GF-D8 (cell line): ENCODE results near the gene RRP15.

ENCODE experiments used
- DNase-seq: peaks from one replicate; lab custom pipeline; 2025; lab: John Stamatoyannopoulos, UW

Gene RRP15, protein sequence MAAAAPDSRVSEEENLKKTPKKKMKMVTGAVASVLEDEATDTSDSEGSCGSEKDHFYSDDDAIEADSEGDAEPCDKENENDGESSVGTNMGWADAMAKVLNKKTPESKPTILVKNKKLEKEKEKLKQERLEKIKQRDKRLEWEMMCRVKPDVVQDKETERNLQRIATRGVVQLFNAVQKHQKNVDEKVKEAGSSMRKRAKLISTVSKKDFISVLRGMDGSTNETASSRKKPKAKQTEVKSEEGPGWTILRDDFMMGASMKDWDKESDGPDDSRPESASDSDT

DNA sequence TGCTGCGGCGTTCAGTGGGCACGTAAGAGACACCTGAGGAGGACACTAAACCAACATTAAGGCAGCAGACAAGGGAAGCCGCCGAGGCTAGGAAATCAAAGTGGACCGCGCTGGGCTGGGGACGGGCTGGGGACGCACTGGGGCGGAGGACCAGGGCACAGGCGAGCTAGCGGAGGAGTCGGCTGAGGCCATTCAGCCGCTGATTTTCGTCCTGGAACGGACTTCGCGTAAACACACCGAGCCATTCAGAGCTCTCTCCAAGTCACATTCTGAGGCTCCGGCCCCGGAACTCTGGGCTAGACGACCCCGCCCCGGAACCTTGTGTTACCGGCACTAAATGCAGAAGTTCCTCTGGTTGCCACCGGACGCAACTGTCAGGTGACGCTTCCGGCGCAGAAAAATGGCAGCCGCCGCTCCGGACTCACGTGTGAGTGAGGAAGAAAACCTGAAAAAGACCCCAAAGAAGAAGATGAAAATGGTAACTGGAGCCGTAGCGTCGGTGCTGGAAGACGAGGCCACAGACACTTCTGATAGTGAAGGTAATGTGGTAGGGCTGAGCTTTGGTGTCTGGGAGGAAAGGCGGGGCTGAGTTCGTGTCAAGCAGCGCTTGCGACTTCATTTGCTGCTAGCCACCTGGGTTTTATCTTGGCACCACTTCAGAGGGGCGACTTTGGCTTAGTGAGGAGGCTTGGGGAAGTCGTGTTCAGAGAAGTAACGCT is at the start of gene RRP15:
TSS of gene RRP15 (plus strand) at position 377 of the 719 bp plus-strand sequence. CDS start at position 401, 24 bp downstream.
- peak; percentile 66 for DNase-seq

DNA sequence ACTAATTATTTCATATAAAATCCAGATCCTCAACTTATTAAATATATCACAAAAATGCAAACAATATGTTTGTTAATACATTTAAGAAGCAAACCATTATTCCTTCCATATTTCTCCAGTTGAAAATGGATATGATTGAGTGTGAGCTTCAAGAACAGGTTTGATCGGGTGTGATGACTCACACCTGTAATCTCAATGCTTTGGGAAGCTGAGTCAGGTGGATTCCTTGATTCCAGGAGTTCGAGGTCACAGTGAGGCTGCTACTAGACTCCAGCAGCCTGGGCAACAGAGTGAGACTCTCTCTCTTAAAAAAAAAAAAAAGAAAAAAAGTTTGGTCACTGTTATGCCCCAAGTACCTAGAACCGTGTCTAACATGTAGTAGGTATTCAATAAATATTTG is 42.9 kb upstream of the RRP15 start:
- DNase-seq = no peak

DNA sequence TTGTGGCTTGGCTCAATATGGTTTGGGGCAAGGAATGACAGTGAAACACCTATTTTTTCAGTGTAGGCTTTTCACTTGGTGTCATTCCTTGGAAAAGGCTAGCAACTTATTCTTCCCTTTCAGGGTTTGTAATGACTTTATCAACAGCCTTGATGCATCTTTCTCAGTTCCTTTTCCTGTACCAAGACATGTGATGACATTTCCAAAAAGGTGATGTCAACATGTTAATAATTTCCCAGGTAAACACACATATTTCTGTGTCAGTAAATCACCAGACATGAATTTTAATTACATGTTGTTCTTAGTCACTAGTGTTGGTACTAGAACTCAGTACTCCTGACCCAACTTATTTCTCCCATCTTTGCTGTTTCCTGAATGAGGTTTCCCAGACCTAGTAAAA is 37.8 kb upstream of the RRP15 start:
- DNase-seq = no peak

DNA sequence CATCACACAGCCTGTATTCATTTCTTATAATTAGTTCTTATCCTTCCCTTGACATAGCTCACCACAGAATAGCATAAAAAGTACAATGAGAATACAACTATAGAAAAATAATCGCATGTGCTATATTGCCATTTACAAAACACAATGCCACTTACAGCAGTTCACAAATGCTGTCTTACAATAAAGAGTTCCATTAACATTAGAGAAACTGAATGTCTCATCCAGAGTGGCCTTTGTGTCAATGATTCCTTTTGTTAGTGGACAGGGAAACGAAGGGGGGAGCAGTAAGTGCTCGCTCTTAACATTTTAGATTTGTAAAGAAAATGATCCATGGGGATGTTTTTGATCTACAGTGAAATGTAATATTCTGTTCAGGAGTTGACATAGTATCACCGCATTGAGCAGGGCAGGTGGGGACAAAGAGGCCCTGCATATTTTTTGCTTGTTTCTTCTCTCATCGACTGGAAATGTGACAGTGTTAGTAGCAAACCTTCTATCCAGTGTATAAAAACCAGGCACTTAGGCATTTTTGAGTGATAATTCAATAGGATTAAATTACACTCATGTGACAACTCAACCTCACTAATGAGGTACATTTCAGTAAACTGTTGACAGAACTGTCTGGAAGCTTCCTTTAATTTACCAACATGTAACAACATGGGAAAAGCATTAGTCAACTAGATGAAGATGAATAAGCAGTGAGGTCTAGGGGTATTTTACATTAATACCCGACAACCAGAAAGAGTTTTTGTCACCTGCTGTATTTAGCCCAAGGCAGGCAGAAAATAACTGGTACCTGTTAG is 35.6 kb upstream of the RRP15 start:
- DNase-seq = no peak

DNA sequence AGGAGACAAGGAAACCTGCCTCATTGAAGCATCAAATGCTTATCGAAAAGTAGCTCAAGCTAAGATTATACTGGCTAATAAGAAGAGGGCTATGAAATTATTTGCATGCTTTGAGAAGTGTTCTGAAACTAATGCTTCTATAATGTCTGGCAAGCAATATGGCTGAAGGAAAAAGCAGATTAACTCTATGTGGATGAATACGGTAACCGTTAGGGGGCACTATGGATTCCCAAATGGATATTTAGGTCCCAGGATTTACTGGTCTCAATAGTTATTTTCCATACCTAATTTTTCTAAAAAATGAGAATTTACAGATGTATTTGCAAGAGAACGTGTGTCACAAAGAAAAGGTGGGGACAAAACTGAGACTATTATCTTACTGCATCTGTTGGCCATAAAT is 34.6 kb upstream of the RRP15 start:
- no peak for DNase-seq

DNA sequence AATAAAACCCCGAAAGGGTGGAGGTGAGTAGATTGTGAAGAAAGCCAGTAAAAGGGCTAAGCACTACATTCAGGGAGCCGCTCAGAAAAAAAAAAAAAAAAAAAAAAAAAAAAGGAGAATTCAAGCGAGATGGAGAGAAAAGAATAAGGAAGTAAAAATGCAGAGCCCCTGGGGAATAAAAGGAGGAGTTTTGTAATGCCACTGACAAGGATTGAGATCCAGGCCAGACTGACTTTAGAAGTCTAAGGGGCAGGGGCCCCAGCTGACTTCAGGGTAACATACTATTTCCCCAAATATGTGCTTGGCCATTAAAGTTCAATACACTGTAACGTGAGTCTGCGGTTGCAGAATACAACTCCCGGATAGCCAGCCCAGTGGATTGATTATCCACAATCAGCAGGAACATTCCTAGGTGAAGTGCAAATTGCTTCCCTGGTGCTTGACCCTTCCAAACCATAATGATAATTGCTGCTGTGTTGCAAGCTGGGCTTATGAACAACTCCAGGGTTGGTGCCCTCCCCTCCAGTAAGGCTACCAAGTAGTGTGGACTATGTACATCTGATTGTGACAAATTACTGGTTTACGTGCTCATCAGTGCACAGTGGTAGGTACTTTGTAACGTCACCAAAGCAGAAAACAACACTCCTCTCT is 30.7 kb upstream of the RRP15 start:
- no peak for DNase-seq

DNA sequence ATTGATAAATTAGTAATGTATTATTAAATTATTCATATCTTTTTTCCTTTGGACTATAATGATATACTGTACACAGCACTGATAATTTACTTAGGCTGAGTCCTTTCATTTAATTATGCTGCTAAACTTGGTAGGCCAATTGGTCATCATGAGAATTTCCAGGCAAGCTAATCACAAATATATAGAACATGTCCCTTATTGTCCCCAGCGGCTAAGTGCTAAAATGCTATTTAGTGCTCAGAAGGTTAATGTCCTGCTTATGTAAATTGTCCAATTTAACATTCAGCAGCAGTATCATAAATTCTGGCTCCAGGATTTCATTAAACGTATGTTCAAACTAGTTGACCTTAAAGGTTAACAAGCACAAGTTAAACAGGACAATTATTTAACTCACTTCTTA is 30.0 kb upstream of the RRP15 start:
- no peak for DNase-seq

DNA sequence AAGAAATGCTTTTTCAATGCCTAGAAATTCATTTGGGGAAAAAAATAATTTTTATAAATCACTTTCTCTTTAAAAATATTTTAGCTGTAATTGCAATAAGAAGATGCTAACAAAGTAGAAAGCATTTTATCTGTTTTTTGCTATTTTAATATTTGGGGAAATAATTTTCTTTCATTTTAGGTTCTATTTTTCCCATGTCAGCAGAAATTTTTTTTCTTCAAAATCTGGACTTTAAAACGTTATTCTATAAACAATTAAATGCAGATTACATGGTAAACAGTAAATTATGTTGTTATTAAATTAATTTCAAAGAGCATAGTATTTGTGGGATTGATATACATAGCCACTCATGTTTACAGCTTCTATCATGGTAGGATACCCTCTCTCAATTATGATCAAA is 27.7 kb upstream of the RRP15 start:
- no peak for DNase-seq

DNA sequence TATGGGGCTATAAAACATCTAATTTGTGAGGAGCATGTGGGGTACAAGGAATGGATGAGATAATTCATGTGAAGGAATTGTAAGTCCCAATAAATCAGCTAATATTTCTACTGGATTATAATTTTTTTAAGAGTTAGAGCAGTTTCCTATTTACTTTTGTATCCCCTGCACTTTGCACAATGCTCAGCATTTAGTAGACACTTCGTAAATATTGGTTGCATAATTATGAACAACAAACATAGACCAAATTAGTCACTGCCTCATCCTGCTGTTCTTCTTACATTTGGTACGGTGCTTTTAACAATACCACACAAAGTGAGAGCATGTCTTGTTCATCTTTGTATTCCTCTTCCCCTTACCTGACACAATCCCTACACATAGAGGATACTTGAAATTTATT is 27.1 kb upstream of the RRP15 start:
- DNase-seq = no peak

DNA sequence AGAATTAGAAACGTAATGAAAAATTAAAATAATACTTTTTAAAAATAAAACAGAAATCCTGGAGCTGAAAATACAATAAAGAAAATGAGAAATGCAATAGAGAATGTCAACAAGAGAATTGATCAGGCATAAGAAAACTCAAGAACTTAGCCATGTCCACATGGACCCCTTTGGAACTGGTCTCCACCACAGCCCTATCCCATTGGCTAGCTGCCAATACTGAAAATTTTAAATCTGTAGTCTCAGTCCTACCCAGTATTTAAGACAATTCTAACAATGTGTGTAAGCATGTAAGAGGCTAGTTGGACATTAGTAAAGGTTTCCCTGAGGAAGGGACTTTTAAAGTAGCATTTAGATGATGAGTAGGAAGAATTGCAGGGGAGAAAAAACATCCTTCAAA is 25.8 kb upstream of the RRP15 start:
- no peak for DNase-seq

DNA sequence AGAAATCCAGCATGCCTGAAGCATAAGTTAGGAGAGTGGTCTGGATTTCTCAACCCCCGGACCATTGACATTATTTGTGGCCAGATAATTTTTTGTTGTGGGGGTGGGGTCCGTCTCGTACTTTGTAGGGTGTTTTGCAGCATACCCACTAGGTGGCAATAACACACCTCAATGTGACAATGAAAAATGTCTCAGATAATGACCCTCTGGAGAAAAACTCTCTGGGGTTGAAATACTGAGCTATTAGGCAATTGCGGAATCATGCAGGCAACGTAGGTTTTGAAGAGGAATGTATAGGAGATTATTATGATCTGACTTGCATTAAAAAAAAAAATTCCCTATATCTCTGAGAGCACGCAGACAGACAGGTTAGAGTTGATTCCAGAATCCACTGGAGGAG is 25.3 kb upstream of the RRP15 start:
- DNase-seq = no peak

DNA sequence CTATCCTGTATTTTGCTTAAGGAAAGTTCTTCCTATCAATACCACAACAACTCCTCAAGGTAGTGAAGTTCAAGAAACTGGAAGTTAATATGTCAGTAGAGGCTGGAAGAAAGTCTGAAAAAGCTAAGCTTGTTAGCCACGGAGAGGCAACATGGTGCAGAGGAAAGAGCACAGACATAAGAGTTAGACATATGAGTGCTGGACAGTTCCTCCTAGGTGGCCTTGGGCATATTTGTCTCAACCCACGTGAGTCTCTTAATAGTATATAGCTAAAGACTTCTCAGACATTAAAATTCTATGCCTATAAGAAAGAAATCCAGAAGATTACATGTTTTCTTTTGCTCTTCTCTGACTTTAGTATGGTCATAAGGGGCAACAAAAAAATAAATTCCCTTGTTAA is 22.8 kb upstream of the RRP15 start:
- no peak for DNase-seq

DNA sequence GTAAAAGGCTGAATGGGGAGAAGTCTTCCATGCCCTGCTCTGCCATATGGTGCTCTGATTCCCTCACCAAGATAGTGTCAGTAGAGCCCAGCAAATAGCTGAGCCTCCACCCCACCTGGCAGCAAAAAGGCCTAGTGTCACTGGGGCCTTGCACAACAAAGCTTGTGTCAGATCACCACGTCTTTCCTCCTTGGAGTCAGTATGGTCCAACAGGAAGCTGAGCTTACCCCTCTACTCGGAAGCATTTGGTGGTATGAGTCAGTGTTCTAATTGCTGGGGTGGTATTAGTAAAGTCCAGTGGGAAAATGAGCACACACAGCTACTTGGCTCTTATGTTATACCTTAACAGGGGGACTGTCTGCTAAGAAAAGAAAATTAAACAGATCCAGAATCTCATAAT is 18.7 kb upstream of the RRP15 start:
- DNase-seq = no peak

DNA sequence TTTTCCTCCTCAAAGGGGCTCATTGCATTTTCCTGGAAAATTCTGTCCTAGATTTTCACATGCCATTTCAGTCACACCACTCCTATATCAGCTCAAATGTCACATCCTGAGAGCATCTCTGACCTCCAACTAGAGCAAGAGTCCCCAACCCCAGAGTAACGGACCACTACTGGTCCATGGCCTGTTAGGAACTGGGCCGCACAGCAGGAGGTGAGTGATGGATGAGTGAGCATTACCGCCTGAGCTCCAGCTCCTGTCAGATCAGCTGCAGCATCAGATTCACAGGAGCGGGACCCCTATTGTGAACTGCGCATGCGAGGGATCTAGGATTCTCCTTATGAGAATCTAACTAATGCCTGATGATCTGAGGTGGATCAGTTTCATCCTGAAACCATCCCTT is 12.7 kb upstream of the RRP15 start:
- no peak for DNase-seq

DNA sequence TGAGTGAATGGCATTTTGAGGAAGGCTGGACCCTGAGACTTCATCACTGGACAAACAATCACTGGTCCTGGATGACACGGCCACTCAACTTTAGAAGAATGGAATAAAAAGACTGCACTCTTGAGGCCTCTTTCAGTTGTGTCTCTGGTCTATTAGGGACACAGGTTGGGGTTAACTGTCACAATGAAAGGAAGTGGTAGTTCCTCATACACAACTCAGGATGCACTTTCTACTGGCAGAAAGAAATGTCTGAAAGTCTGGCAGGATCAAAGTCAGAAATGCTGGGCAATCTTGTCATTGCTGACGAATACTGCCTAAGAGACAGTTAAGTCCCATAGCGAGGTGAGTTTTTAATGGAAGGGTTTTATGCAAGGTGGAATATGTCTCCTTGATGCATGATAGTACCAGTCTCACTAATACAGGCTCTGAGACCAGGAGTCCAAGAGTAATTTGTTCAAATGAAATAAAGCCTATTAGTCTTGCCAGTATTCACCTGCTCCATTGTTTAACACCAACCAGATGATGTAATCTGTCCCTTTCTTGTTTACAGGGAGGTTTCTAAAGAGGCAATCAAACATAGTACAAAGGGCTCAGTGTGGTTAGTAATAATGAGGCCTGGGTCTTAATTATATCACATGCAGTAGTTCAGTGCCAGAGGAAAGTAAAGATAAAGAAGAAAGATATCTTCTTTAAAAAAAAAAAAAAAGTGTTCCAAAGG is 11.2 kb upstream of the RRP15 start:
- no peak for DNase-seq

DNA sequence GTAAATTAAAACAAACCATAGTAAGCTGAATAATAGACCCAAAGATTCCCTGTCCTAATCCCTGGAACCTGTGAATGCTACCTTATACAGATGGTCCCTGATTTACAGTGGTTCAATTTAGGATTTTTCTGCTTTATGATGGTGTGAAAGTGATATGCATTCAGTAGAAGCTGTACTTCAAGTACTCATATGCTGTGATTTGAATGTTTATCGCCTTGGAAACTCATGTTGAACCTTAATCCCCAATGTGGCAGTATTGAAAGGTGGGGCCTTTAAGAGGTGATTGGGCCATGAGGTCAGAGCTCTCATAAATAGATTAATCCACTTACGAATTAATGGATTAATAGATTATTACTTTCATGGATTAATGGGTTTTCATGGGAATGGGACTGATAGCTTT is 10.6 kb upstream of the RRP15 start:
- no peak for DNase-seq

DNA sequence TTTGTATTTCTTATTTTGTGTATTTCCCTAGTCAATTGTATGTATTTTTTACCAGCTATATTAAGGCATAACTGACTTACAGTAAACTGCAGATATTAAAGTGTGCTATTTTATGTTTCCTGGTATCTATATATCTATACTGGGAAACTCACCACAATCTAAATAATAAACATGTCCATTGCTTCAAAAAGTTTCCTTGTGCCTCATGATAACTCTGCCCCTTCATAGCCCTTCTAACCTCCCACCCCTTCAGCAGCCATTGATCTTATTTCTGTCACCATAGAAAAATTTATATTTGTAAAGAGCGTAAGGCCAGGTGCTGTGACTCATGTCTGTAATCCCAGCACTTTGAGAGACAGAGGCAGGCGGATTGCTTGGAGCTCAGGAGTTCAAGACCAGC is 9.3 kb upstream of the RRP15 start:
- DNase-seq = no peak

DNA sequence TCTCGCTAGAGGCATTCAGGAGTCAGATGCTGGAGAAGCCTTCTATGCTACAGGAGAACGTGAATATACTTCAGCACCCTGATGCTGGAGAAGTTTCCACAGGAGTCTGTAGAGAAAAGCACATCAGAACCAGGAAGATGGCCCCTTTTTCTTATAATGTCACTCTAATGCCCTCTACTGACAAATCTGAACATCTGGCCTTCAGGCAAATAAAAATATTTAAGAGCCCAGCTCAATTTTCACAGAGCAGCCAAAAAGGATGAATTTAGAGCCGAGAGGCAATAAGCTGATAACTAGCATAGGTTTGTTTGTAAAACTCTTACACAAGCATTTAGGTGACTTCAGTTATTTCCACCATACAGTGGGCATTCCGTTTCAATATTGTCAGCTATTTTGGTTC is 3.8 kb upstream of the RRP15 start:
- DNase-seq = no peak

DNA sequence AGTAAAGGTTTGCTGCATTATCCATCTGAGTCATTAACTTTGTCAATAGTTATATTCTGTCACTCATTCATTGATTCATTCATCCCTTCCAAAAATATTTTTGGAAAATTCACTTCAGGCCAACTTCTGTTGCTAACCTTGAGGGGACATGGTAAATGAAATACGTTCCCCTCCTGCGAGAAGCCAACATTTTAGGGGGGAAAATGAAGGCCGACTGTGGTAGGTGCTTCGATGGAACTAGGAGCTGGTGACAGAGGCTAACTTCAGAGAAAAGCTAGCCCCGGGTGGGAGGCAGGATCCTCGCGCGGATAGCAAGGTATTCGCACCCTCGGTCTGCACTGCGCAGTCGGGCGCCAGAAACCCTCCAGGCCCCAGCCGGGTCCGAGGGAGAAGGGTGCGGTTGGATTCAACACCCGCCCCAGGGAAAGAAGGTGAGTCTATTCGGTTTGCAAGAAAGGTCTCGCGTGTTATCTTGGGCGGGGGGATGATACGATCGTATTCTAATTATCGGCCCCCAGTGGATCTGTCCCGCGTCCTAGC is 646 bp upstream of the RRP15 start:
- DNase-seq = no peak

DNA sequence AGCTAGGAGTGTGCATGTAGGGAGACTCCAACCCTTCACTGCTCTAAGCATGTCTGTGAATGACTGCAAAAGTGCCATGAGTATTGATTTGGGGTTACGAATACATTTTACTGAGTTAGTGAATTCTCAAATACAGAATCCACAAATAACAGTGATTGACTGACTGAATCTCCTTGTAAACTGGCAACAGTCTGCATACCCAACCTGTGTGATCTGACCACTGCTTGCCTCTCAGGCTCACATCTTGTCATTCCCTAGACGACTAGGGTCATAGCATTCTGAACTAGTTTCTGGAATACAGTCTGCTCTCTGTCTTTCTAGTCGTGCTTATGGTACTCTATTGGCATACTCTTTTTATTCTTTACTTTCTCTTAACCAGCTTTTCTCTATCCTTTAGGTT is 7.4 kb downstream of the RRP15 start:
- DNase-seq = no peak

DNA sequence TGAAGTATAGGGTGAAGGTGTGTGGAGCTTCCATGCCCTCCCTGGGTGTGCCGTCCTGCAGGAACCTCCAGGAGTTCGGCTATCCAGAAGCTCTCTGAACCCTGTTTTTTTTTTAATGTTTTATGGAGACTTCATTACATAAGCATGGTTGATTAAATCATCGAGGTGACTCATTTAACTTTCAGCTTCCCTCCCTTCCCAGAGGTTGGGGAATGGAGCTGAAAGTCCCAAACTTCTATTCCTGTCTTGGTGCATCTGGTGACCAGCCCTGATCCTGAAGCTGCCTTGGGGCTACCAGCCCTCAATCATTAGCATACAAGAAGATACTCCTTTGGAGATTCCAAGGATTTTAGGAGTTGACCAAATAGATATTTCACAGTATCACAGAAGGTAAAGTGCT is 9.5 kb downstream of the RRP15 start:
- DNase-seq = no peak

DNA sequence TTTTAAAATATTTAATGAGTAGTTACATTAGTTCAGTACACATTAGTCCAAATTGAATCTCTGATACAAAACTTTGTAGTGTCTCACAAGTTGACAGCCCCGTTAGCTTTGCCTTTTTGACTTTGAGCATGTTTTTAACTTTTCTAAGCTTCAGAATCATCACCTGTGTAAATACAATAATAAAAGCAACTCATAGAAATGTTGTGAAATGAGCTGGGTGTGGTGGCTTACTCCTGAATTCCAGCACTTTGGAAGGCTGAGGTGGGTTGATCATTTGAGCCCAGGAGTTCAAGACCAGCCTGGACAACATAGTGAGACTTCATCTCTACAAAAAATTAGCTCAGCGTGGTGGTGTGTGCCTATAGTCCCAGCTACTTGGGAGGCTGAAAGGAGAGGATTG is 11.1 kb downstream of the RRP15 start:
- no peak for DNase-seq
